GM12878 (cell line): Measurements from ENCODE around the gene ATP6AP2.
"Not testable (repeated sequence)": the region's sequence is repeated elsewhere in the genome, so short reads cannot be mapped to it uniquely, and the experiment has no call there.

ENCODE experiments used
- BHLHE40 ChIP-seq, 2 experiments: fragments of 450-650 bp in 1 of 2; IDR thresholded peaks; 2 replicates each; pipeline ENCODE4 v1.6.1; 2011 to 2017; ENCODE audit warnings: low read depth in 2 of 2, borderline replicate concordance in 1 of 2, improper control_type of control experiment in 1 of 2, low read length in 1 of 2, mild to moderate bottlenecking in 1 of 2
- BRCA1 ChIP-seq: IDR thresholded peaks from 2 replicates; pipeline ENCODE4 v1.6.1; 2011; ENCODE audit warnings: low read depth, low read length, improper control_type of control experiment
- CREM ChIP-seq: IDR thresholded peaks from 2 replicates; pipeline ENCODE4 v1.6.1; 2014; ENCODE audit warnings: antibody characterized with exemption, low read depth
- IKZF1 ChIP-seq: fragments of 450-650 bp; conservative IDR thresholded peaks from 2 replicates; pipeline ENCODE4 v1.6.1; 2017; ENCODE audit warnings: antibody characterized with exemption, mild to moderate bottlenecking
- JUND ChIP-seq: IDR thresholded peaks from 2 replicates; pipeline ENCODE4 v1.6.1; 2012; ENCODE audit warnings: low read depth, mild to moderate bottlenecking, low read length, improper control_type of control experiment, moderate library complexity
- POLR2A ChIP-seq: IDR thresholded peaks from 2 replicates; pipeline ENCODE4 v1.6.1; 2011; ENCODE audit warnings: low read depth, mild to moderate bottlenecking, low read length
- SIN3A ChIP-seq: IDR thresholded peaks from 2 replicates; pipeline ENCODE4 v1.6.1; 2012; ENCODE audit warnings: low read depth, low read length, improper control_type of control experiment
- SRF ChIP-seq, 2 experiments: IDR thresholded peaks; 2 replicates each; pipeline ENCODE4 v1.6.1; 2011; ENCODE audit warnings: low read depth in 2 of 2, low read length in 2 of 2, mild to moderate bottlenecking in 1 of 2, moderate library complexity in 1 of 2
- TCF12 ChIP-seq: IDR thresholded peaks from 2 replicates; pipeline ENCODE4 v1.6.1; 2011; ENCODE audit warnings: low read depth, mild to moderate bottlenecking, low read length
- YY1 ChIP-seq: IDR thresholded peaks from 2 replicates; pipeline ENCODE4 v1.6.1; 2011; ENCODE audit warnings: low read depth, mild to moderate bottlenecking, low read length
- ZNF384 ChIP-seq: IDR thresholded peaks from 2 replicates; pipeline ENCODE4 v1.6.1; 2012; ENCODE audit warnings: low read depth, mild to moderate bottlenecking, low read length, improper control_type of control experiment, borderline replicate concordance
- TF ChIP-seq, protein P1 (sequence below), 3 experiments: IDR thresholded peaks in 2 of 3; conservative IDR thresholded peaks in 1 of 3; 2 replicates each; pipeline ENCODE4 v1.5.1; 2011; ENCODE audit warnings: low read depth in 3 of 3, low read length in 3 of 3, mild to moderate bottlenecking in 3 of 3, control low read depth in 2 of 3, moderate library complexity in 2 of 3, inconsistent platforms in 1 of 3, mixed read lengths in 1 of 3; ENCODE audit not compliant: control insufficient read depth in 2 of 3, insufficient read depth in 1 of 3; ENCODE audit errors: extremely low read depth in 1 of 3
- TF ChIP-seq, protein P2 (sequence below): fragments of 450-650 bp; IDR thresholded peaks from 2 replicates; pipeline ENCODE4 v1.6.1; 2017; ENCODE audit warnings: antibody characterized with exemption, mild to moderate bottlenecking, moderate library complexity

DNA sequence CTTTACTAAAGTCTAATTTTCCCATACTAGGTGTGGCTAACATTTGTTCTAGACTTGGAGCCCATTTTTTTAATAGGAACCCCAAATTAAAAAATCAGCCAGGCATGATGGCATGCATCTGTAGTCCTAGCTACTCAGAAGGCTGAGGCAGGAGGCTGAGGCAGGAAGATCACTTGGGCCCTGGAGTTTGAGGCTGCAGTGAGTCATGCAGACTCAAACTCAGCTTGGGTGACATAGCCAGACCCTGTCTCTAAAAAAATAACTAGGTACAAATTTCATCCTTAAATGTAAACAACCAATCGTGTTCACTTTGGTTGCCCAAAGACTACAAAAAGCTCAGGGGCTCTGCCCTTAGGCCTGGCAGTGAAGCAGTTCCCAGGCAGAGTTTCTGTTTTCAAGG is 6.9 kb downstream of the ATP6AP2 start:
- not testable (repeated sequence) for TF ChIP-seq JUND; TCF12; CREM; SRF (IDR thresholded peaks at IDR 0.05; ENCODE audit: low read depth in 2 of 2, low read length in 2 of 2); POLR2A; ZNF384; BRCA1; SIN3A; YY1; IKZF1; BHLHE40 (IDR thresholded peaks at IDR 0.05; ENCODE audit: borderline replicate concordance in 1 of 2, low read depth in 2 of 2, low read length in 1 of 2)
- TF ChIP-seq, protein P1, sequence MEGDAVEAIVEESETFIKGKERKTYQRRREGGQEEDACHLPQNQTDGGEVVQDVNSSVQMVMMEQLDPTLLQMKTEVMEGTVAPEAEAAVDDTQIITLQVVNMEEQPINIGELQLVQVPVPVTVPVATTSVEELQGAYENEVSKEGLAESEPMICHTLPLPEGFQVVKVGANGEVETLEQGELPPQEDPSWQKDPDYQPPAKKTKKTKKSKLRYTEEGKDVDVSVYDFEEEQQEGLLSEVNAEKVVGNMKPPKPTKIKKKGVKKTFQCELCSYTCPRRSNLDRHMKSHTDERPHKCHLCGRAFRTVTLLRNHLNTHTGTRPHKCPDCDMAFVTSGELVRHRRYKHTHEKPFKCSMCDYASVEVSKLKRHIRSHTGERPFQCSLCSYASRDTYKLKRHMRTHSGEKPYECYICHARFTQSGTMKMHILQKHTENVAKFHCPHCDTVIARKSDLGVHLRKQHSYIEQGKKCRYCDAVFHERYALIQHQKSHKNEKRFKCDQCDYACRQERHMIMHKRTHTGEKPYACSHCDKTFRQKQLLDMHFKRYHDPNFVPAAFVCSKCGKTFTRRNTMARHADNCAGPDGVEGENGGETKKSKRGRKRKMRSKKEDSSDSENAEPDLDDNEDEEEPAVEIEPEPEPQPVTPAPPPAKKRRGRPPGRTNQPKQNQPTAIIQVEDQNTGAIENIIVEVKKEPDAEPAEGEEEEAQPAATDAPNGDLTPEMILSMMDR (IDR thresholded peaks at IDR 0.05 in 2 of 3, conservative IDR thresholded peaks at IDR 0.05 in 1 of 3; ENCODE audit: control insufficient read depth in 2 of 3, extremely low read depth in 1 of 3, insufficient read depth in 1 of 3, low read depth in 3 of 3, low read length in 3 of 3): not testable (repeated sequence)
- TF ChIP-seq, protein P2, sequence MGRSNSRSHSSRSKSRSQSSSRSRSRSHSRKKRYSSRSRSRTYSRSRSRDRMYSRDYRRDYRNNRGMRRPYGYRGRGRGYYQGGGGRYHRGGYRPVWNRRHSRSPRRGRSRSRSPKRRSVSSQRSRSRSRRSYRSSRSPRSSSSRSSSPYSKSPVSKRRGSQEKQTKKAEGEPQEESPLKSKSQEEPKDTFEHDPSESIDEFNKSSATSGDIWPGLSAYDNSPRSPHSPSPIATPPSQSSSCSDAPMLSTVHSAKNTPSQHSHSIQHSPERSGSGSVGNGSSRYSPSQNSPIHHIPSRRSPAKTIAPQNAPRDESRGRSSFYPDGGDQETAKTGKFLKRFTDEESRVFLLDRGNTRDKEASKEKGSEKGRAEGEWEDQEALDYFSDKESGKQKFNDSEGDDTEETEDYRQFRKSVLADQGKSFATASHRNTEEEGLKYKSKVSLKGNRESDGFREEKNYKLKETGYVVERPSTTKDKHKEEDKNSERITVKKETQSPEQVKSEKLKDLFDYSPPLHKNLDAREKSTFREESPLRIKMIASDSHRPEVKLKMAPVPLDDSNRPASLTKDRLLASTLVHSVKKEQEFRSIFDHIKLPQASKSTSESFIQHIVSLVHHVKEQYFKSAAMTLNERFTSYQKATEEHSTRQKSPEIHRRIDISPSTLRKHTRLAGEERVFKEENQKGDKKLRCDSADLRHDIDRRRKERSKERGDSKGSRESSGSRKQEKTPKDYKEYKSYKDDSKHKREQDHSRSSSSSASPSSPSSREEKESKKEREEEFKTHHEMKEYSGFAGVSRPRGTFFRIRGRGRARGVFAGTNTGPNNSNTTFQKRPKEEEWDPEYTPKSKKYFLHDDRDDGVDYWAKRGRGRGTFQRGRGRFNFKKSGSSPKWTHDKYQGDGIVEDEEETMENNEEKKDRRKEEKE: not testable (repeated sequence)
